Dendritic cell treated with granulocyte-macrophage colony-stimulating factor and Interleukin-4, amounts not matched to agents 40 ng/mL and 50 ng/mL, for 4 days (primary cell): Measurements from ENCODE around the gene ARL15.
"Not testable (repeated sequence)": the region's sequence is repeated elsewhere in the genome, so short reads cannot be mapped to it uniquely, and the experiment has no call there.

Experiments
- H3K27ac Mint-ChIP-seq: one replicate; pipeline ENCODE4 v1.8.0; 2022; ENCODE audit warnings: mild to moderate bottlenecking, mixed read lengths
- H3K27me3 Mint-ChIP-seq: one replicate; pipeline ENCODE4 v1.8.0; 2022; ENCODE audit warnings: mild to moderate bottlenecking, mixed read lengths
- H3K36me3 Mint-ChIP-seq: one replicate; pipeline ENCODE4 v1.8.0; 2022; ENCODE audit warnings: low read depth, mixed read lengths
- H3K4me1 Mint-ChIP-seq: one replicate; pipeline ENCODE4 v1.8.0; 2022; ENCODE audit warnings: low read depth, mixed read lengths
- H3K4me3 Mint-ChIP-seq: one replicate; pipeline ENCODE4 v1.8.0; 2022; ENCODE audit warnings: mild to moderate bottlenecking, moderate library complexity, mixed read lengths
- H3K9me3 Mint-ChIP-seq: one replicate; pipeline ENCODE4 v1.8.0; 2022; ENCODE audit warnings: mixed read lengths
- intact Hi-C: fragments of 100-400 bp; cut with micrococcal nuclease; formaldehyde crosslinking; loops from one replicate; pipeline ENCODE4 v1.15.0; 2022

The ARL15 gene

DNA sequence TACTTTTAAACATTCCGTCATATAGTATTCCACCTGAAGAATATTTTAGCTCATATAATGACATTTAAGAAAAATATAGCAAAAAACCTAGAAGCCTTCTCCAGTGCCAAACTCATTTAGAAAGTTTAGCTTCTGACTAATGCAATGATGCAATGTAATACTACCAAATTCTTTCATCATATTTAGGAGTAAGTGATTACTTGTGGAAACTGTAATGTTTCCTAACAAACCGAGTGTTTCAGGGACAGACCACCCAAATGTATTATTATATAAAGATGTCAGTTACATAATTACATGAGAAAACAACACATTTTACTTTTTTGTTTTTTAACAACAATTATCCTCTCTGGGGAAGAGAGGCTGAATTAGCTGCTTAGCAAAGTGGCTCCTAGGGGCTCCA lies 316.2 kb downstream of the ARL15 start:
- intact Hi-C loops, result no loop called here
- Mint-ChIP-seq H3K27ac (no peak overlapping the region), H3K4me3 (no peak overlapping the region), H3K36me3 (no peaks in the 10 kb centered on the region), H3K9me3 (no peaks in the 10 kb centered on the region), H3K27me3 (no peaks in the 10 kb centered on the region), H3K4me1 (no peaks in the 10 kb centered on the region)

DNA sequence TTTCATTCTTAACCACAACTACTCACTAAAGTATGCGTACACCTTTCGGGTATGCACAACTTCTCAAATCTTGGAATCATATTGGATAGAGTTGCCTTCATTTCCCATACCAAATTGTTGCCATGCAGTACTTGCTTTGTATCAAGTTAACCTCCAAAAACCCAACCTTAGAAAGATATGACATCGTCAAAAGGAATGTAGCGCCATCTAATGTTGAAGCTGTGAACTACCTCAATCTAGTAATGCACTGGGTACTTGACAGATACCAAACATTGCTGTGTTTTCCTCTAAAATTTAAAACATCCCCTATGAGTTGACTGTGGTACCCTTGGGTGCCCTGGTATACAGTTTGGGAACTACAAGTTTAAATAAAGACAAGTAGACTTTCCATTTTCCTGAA lies 318.4 kb downstream of the ARL15 start:
- Mint-ChIP-seq H3K9me3 (no peaks in the 10 kb centered on the region), H3K4me3 (no peak overlapping the region), H3K27ac (no peak overlapping the region), H3K36me3 (no peaks in the 10 kb centered on the region), H3K4me1 (no peaks in the 10 kb centered on the region), H3K27me3 (no peaks in the 10 kb centered on the region)
- intact Hi-C loops, result no loop called here

DNA sequence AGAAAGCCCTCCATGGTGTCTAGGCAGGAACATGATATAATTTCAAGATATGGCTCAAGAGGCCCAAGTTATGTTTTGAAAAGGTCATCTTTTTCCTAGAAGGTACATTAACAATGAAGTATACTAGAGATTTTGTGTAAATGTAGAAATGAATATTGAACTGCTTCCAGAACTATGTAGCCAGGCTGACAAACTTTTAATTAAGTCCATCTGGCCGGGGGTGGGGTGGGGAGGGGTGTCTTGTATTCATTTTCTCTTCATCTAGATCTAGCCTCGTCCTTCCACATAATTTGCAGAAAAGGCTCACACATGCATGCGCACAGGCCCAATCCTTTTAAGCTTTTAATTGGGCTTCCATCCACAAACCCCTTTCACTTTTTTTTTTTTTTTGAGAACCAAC lies 323.3 kb downstream of the ARL15 start:
- Mint-ChIP-seq H3K4me3 (no peak overlapping the region), H3K27me3 (no peaks in the 10 kb centered on the region), H3K27ac (no peak overlapping the region), H3K4me1 (no peaks in the 10 kb centered on the region), H3K9me3 (no peaks in the 10 kb centered on the region), H3K36me3 (no peaks in the 10 kb centered on the region)
- intact Hi-C loops, result no loop called here

DNA sequence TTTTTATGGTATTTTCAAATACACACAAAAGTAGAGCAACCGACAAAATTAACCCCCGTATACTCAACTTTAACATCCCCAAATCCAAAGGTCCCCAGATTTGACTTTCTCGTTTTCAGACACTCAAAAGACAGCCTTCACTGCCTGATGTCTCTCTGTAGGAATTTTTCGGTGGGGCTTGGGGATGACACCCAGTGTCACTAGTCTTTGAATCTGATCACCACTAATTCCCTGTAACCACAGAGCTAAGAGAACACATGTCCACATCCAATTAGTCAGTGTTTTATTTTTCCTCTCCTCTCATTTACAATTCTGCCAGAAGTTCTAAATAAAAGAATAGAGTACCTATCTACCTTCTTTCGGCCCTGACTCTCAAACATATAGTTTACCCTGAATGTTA lies 324.6 kb downstream of the ARL15 start:
- Mint-ChIP-seq H3K4me1 (no peaks in the 10 kb centered on the region), H3K9me3 (no peaks in the 10 kb centered on the region), H3K36me3 (no peaks in the 10 kb centered on the region), H3K4me3 (no peak overlapping the region), H3K27me3 (no peaks in the 10 kb centered on the region), H3K27ac (no peak overlapping the region)
- intact Hi-C loops, result no loop called here

DNA sequence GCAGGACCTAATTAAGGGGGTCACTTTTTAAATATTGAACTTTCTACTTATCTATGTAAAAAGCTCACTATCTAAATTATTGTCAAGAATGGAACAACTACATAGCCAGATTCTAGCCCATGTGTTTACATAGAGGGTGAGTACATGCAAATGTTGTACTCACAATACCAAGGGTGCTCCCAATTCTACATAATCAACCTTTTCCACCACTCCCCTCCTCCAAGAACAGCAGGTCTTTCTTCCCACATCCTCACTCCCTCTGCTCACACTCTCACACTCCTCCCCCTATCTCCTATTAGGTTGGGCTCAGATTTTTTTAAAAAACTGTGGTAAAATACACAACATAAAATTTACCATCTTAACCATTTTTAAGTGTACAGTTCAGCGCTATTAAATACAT lies 325.4 kb downstream of the ARL15 start:
- Mint-ChIP-seq H3K4me1 (no peaks in the 10 kb centered on the region), H3K36me3 (no peaks in the 10 kb centered on the region), H3K27me3 (no peaks in the 10 kb centered on the region), H3K9me3 (peaks cover 5% of the 10 kb centered on the region), H3K4me3 (no peak overlapping the region), H3K27ac (no peak overlapping the region)
- intact Hi-C loops, result no loop called here

DNA sequence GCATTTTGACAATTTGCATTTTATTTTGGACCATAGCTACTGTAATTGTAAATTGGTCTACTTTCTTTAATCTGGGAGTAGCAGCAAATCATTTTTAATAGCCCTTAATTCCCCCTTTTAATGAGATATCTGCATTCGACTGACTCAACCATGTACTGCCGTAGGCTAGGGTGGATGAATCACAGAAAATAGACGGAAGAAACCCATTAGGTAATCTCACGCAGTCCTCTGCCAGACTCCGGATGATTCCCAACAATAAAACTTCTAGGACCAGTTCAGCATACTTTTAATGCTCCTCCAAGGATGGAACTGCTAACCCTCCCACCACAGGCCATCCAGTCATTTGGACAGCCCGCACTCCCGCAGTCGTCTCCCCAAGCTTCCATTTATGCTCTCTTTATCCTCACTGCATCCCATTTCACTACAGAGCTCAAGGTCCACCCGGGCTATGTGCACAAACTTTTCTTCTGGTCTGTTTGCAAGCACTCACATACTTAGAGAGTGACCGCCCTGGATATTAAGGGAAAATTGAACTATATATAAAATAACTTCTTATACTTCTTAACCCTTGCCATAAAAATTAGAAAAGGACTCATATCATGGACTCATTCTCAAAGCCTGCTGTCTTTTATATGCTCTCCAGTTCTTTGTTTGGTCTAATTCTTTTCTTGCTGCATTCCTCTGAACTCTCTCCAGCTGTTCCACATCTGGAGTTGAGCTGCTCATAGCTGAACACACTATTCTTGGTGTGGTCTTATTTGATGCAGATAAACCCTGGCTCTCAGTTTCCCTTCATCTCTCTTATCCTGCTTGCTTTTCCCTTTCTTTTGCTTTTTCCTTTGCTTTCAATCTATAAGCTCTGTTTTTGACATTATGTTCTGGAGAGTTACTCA lies 326.6 kb downstream of the ARL15 start:
- Mint-ChIP-seq H3K9me3 (peaks cover 9% of the 10 kb centered on the region), H3K4me1 (no peaks in the 10 kb centered on the region), H3K36me3 (no peaks in the 10 kb centered on the region), H3K4me3 (no peak overlapping the region), H3K27me3 (no peaks in the 10 kb centered on the region), H3K27ac (no peak overlapping the region)
- intact Hi-C loops, result no loop called here

DNA sequence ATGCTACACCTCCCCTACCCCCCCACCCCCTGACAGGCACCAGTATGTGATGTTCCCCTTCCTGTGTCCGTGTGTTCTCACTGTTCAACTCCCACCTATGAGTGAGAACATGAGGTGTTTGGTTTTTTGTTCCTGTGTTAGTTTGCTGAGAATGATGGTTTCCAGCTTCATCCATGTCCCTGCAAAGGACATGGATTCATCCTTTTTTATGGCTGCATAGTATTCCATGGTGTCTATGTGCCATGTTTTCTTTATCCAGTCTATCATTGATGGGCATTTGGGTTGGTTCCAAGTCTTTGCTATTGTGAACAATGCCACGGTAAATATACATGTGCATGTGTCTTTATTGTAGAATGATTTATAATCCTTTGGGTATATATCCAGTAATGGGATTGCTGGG lies 328.1 kb downstream of the ARL15 start:
- intact Hi-C loops, H3K4me3 Mint-ChIP-seq, H3K36me3 Mint-ChIP-seq, H3K27me3 Mint-ChIP-seq, H3K4me1 Mint-ChIP-seq, H3K9me3 Mint-ChIP-seq, H3K27ac Mint-ChIP-seq: not testable (repeated sequence)

DNA sequence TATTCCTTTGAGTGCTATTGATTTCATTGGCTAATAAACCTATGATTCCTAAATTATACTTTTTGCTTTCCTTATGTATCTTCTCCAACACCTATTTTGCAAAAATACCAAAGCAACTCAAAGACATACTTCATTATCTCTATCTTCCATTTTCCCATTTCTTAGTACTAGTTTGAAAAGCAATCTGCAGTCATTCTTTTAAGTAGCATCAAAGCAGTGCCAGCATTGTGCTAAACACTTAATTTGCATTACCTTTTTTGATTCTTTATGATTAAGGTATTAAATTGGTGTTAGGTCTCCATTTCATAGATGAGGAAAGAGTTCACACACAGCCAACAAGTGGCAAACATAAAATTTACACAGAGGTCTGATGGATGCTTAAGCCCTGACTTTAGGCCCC lies 330.3 kb downstream of the ARL15 start:
- Mint-ChIP-seq H3K4me3 (no peak overlapping the region), H3K9me3 (peaks cover 9% of the 10 kb centered on the region), H3K27me3 (no peaks in the 10 kb centered on the region), H3K4me1 (no peaks in the 10 kb centered on the region), H3K27ac (no peak overlapping the region), H3K36me3 (no peaks in the 10 kb centered on the region)
- intact Hi-C loops, result no loop called here

DNA sequence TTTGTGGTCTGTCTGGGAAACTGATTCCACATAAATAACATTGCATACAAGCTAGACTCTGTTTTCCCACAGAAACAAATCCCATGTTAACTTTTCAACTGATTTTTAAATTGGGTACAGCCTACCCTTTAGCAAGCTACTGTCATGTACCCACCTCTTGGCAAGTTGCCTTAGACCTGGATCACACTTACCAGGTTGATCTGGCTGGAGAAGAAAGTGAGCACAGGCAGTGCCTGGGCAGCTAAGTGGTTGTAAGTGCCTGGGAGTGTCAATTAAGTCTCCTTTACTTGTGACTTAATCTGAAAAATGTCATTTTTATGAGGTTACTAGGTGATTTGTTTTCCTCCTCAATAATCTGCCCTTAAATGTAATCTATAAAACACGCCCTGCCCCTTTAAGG lies 336.4 kb downstream of the ARL15 start:
- intact Hi-C loops, result no loop called here
- no peaks in the 10 kb centered on the region for H3K36me3 Mint-ChIP-seq

DNA sequence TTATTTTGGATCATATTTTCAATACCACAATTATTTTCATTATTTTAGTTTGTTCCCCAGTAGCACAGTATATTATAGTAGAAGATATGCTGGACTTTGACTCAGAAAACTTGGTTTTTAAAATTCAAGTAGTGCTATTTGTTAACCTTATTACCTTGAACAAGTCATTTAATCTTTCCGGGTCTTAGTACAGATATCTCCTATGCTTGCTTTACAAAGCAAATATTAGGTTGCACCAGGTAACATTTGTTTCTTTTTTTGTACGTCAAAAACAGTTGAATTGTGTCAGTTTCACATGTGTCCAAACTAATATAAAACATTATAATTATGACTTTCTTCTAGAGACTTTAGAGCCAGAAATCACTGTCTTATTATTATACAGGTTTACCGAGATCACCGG lies 338.1 kb downstream of the ARL15 start:
- no peaks in the 10 kb centered on the region for H3K9me3 Mint-ChIP-seq
- intact Hi-C loops, result no loop called here
- no peaks in the 10 kb centered on the region for H3K27me3 Mint-ChIP-seq
- H3K36me3 Mint-ChIP-seq, result no peaks in the 10 kb centered on the region
- H3K4me1 Mint-ChIP-seq, result no peaks in the 10 kb centered on the region
- no peak overlapping the region for H3K4me3 Mint-ChIP-seq
- H3K27ac Mint-ChIP-seq, result no peak overlapping the region

More for the DNA sequence above, 336.4 kb downstream of the ARL15 start:
- Mint-ChIP-seq H3K4me1 (no peaks in the 10 kb centered on the region), H3K4me3 (no peak overlapping the region), H3K9me3 (no peaks in the 10 kb centered on the region), H3K27ac (no peak overlapping the region), H3K27me3 (no peaks in the 10 kb centered on the region)

DNA sequence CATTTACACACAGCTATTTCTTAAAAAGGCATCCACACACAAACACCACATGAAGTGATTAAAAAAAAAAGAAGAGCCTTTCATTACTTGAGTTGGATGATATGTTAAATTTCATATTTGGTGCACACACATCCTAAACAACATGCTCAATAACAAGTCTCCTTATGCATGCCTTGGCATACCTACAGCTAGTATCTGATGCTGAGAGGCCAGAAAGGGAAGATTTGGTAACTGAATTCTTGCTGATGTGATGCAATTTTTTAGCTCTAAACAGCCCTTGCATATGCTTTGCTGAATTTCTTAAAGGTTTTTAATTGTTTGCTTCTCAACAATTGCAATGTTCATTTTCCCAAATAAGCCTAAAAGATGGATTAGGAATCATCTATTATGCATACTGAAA lies 338.8 kb downstream of the ARL15 start:
- intact Hi-C loops, result no loop called here
- Mint-ChIP-seq H3K4me3 (no peak overlapping the region), H3K36me3 (peaks cover under 1% of the 10 kb centered on the region), H3K9me3 (no peaks in the 10 kb centered on the region), H3K27me3 (no peaks in the 10 kb centered on the region), H3K4me1 (no peaks in the 10 kb centered on the region), H3K27ac (no peak overlapping the region)

DNA sequence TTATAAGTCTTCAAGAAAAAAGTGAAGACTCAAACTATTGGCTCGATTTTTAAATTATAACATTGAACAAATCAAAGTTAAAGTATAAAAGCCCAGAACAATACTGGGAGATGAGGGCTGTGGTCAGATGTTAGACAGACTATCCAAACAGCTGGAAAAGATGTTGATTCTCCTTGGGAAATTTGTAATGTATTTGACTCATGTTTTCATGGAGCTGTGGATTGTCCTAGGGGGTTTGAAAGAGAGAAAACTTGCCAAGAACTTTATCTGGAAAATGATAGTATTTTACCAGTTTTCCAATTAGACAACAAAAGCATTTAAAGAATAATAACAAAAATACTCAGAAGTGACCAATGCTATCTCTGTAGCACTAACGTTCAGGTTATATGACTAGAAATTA lies 339.2 kb downstream of the ARL15 start:
- Mint-ChIP-seq H3K9me3 (no peaks in the 10 kb centered on the region), H3K27ac (no peak overlapping the region), H3K27me3 (no peaks in the 10 kb centered on the region), H3K4me1 (no peaks in the 10 kb centered on the region), H3K4me3 (no peak overlapping the region), H3K36me3 (peaks cover 5% of the 10 kb centered on the region)
- intact Hi-C loops, result no loop called here

DNA sequence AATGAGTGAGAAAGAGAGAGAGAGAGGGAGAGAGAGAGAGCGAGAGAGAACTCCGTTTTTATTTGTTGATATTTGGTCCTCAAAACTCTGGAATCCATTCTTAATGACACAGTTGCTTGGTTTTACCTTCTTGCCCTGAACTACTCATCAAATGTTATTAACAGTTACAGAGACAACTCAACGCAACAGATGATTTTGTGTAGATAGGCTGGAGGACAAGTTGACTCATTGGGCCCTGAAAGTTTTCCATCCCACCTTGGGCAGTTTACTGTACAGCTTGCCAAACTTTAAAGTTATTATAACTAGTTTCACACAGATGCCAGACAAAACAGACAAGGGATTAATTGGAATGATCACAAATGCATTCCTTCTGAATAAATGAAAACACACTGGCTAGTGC lies 339.9 kb downstream of the ARL15 start:
- Mint-ChIP-seq H3K4me1 (no peaks in the 10 kb centered on the region), H3K27ac (no peak overlapping the region), H3K36me3 (peaks cover 5% of the 10 kb centered on the region), H3K4me3 (no peak overlapping the region), H3K27me3 (no peaks in the 10 kb centered on the region), H3K9me3 (no peaks in the 10 kb centered on the region)
- intact Hi-C loops, result no loop called here

DNA sequence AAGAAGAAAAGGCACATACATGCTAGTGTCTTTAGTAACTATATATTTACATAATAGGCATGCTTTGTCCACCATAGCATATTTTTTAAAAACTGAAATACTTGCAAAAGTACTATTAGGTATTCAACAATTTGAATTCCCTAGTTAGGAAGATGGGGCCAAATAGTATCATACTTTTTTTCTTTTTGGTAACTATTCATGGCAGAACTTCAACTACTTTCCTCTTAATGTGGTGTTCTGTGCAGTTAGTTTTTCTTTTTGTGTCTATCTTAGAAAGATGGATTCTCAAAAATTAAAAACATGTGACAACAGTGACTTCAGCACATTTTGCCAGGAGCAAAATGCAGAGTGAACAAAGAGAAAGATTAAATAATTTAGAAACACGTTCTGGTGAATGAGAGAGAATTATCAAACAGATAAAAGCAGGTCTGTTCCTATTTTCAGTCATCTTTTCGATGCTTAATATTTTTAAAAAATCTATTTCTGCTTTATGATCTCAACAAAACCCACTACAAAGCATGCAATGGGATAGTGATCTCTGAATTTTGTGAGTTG lies 341.1 kb downstream of the ARL15 start:
- Mint-ChIP-seq H3K36me3 (peaks cover 5% of the 10 kb centered on the region), H3K27me3 (no peaks in the 10 kb centered on the region), H3K27ac (no peak overlapping the region), H3K4me1 (no peaks in the 10 kb centered on the region), H3K4me3 (no peak overlapping the region), H3K9me3 (no peaks in the 10 kb centered on the region)
- intact Hi-C loops, result no loop called here

DNA sequence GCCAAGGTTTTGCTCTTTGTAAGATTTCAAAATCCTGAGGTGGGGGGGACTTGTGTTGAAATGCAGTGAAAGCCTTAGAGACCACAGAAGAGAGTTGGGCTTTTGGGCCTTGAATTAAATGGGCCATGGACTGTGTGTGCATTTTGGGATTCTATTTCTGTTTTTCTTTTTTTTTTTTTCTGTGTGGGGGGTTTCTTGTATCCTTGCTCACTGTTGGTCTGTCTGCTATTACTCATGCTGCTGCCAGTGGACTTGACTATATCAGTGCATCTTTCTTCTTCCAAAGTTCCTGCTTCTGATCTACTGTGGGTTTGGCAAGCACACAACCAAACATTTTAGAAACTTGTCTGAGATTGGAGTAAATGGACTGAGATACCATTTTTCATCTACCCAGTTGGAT lies 344.9 kb downstream of the ARL15 start:
- Mint-ChIP-seq H3K27me3 (no peaks in the 10 kb centered on the region), H3K36me3 (peaks cover 5% of the 10 kb centered on the region), H3K4me3 (no peak overlapping the region), H3K9me3 (no peaks in the 10 kb centered on the region), H3K27ac (no peak overlapping the region), H3K4me1 (no peaks in the 10 kb centered on the region)
- intact Hi-C loops, result no loop called here
